IPS-11a (cell line): ENCODE measurements around the gene TMEM91.

ENCODE experiments used
- H3K4me3 ChIP-seq: one replicate; pipeline ENCODE4 v1.5.1; 2013; ENCODE audit warnings: low read depth, low read length, control low read depth

TMEM91 gene

DNA sequence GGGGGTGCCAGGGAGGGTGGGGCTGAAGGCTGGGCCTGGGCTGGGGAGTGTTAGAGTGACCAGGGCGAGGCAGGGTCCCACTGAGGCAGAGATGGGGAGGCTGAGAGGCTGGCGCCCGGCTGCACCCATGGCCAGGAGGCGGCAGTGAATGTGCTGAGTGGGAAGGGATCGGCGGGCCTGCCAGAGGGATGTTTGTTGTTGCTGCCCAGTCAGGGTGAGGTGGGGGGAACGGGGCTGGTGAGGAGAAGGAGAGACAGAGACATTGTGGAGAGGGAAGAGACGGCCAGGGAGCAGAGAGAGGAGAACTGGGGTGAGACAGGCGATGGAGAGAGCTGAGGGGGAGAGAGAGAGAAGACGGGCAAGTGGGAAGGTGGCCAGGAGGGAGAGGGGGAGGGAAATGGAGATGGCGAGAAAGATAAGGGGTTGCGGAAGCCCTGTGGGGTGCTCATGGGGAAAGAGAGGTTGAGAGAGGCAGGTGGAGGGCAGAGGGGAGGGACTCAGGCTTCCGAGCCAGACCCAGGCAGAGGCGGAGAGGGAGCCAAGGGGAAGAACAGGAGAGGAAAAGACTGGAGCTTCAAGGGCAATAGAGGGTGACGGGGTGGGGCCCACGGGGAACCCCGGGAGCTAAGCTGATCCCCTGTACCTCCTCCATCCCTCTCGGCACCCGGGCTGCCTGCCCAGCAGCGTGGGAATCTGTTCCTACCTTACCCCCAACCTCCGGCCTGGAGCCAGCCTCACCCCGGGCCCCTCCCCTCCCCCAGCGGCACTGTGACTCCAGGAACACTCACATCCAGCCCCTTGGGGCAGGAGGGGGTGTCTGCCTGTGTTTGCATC is 51.5 kb downstream of the TMEM91 start:
- peak overlapping the region; percentile 50 for H3K4me3 ChIP-seq

DNA sequence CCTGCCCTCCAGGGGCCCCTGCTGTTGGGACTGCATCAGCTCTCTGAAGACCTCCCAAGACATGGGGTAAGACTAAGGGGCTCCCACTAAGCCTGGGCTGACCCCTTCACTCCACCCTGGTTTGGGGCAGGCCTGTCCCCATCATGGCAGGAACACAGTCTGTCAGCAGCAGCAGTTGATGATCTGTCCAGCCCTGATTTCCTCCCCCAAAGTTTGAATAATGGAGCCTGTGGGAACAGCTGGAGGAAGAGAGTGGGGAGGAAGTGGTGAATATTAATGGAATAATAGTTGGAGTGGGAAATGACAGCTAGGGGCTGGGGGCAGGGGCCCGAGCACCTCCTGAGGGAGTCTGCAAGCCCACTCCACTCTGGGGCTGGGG is 52.1 kb downstream of the TMEM91 start:
- peak overlapping the region; percentile 50 for H3K4me3 ChIP-seq

GRCh38 chr19:41430922-41431321 is 54.6 kb downstream of the TMEM91 start:
- no peak overlapping the region for H3K4me3 ChIP-seq

DNA sequence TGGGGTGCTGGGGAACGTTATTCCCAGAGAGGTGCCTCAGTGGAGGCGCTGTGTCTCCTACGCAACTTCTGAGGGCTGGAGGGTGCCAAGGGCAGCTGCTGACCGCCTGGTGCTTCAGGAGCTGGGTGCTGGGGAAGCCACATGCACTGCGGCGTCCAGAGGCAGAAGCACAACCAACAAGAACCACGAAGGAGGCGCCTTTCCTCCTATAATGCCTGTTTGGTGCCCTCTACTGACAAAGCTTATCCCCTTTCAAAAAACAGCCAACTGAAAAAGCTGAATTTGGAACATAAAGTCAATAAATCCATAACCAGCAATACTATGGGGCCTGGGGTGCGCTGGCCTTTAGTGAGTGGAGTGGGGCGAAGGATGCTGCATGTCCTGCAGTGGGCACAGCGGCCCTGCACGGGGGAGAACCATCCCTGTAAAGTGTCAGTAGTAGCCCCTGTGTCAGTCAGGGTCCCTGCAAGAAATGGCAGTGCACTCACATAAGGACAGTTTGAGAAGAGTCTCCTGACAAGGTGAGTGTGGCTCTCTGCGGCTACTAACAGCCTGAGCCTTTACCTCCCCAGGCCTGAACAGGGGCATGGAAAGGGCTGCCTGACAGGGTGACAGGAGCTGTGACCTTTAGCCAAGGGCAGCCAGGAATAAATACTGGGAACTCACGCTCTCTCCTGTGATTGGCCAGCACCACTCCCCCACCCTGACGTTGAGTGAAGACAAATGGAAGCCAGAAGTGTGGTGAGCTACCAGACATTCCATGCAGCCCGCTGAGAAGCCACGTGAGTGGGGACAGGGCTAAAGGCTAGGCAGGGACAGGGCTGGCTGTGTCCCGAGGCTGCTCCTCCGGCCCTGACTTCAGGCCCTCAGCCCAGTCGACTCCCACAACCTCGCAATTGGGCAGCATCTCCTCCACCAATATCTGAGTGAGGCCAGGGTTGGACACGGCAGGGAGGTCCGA is 55.4 kb downstream of the TMEM91 start:
- H3K4me3 ChIP-seq, result no peak overlapping the region

DNA sequence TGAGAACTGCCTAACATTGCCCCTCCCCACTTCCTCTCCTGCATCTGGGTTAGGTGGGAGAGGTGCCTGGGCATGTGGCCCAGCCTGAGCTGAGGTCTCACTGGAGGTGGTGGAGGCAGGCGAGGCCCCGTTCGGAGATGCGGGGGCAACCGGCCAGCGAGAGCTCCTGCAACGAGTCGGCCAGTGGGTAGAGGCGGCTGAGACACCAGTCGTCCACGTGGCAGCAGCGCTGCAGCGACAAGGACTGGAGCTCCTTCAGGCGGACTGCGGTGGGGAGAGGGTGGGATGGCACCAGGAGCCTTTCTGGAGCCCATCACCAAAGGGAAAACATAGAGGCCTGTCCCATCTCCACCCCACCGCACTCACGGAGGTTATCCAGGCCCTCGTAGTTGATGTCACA is 56.8 kb downstream of the TMEM91 start:
- H3K4me3 ChIP-seq, result no peak overlapping the region
